Measurements from ENCODE around the gene SPA17. TPM values are rescaled to one million over a fixed set of nuclear protein-coding genes. Genes with fewer than 3 reads are reported as not detected.

SPA17 gene
- total and polyA plus RNA-seq, 7 experiments from 2014 or later, result 1.00 to 2.3 (median 1.1) TPM

GRCh38 chr11:124635932-124636331, 37.8 kb upstream of the SPA17 start:
- Histone ChIP-seq H3K4me1 (ENCODE audit: control insufficient read depth in 2 of 2, insufficient read depth in 2 of 2, low read length in 2 of 2) (no peaks in the 10 kb centered on the region), H3K27me3 (ENCODE audit: control insufficient read depth in 2 of 2, insufficient read depth in 2 of 2, low read length in 2 of 2) (no peaks in the 10 kb centered on the region), H3K9me3 (ENCODE audit: control insufficient read depth in 2 of 3, low read length in 3 of 3) (no peaks in the 10 kb centered on the region), H3K27ac (ENCODE audit: low read depth, low read length) (no peak overlapping the region), H3K4me3 (ENCODE audit: low read length) (no peak overlapping the region), H3K36me3 (ENCODE audit: control insufficient read depth in 2 of 3, insufficient read depth in 3 of 3, low read length in 3 of 3) (peaks cover 5 to 75% (median 8%) of the 10 kb centered on the region in 3 experiments)
- ATAC-seq, result no peak
- Mint-ChIP-seq H3K9me3 (no peaks in the 10 kb centered on the region), H3K36me3 (peaks cover 0 to 30% (median 10%) of the 10 kb centered on the region in 5 donors), H3K27ac (peak overlapping the region in 5 of 9 donors; percentile 12 to 33 (median 15)), H3K4me1 (peaks cover 0 to under 1% (median 0%) of the 10 kb centered on the region in 7 donors), H3K27me3 (no peaks in the 10 kb centered on the region), H3K4me3 (no peak overlapping the region)
- ChIA-PET CTCF (interaction anchor here (0.7 kb wide), 1 partner anchor 40 kb away, joined by 4 read pairs; no protein-coding TSS in a partner anchor), POLR2A (no interaction called here)
- no peak for DNase-seq
- intact Hi-C loops (cut with micrococcal nuclease), result no loop called here

- ATAC-seq (no peak), DNase-seq (no peak)
- H3K36me3 Mint-ChIP-seq, result peaks cover 0 to 18% (median 5%) of the 10 kb centered on the region in 5 donors
- no peak overlapping the region for H3K4me3 ChIP-seq (ENCODE audit: low read length)
- intact Hi-C loops (cut with micrococcal nuclease), result no loop called here
- H3K9me3 Mint-ChIP-seq, result no peaks in the 10 kb centered on the region
- no peak overlapping the region for H3K27ac ChIP-seq (ENCODE audit: low read depth, low read length)
- peaks cover 0 to 4% (median 0%) of the 10 kb centered on the region in 7 donors for H3K4me1 Mint-ChIP-seq
- H3K9me3 ChIP-seq (ENCODE audit: control insufficient read depth in 2 of 3, low read length in 3 of 3), result no peaks in the 10 kb centered on the region
- H3K36me3 ChIP-seq (ENCODE audit: control insufficient read depth in 2 of 3, insufficient read depth in 3 of 3, low read length in 3 of 3), result peaks cover 0 to 55% (median 1%) of the 10 kb centered on the region in 3 experiments
- H3K27me3 ChIP-seq (ENCODE audit: control insufficient read depth in 2 of 2, insufficient read depth in 2 of 2, low read length in 2 of 2), result no peaks in the 10 kb centered on the region
- no peak overlapping the region for H3K4me3 Mint-ChIP-seq
- CTCF ChIA-PET, result no interaction called here
- H3K27me3 Mint-ChIP-seq, result no peaks in the 10 kb centered on the region
- H3K4me1 ChIP-seq (ENCODE audit: control insufficient read depth in 2 of 2, insufficient read depth in 2 of 2, low read length in 2 of 2), result no peaks in the 10 kb centered on the region
- peak overlapping the region in 6 of 9 donors; percentile 17 to 85 (median 43) for H3K27ac Mint-ChIP-seq
- POLR2A ChIA-PET, result interaction anchor here (0.7 to 0.8 kb wide), 2 partner anchors 12 to 1691 kb away, joined by 3 to 4 read pairs; no protein-coding TSS in a partner anchor
Measured at GRCh38 chr11:124638500-124638899, 35.2 kb upstream of the SPA17 start.

- no peaks in the 10 kb centered on the region for H3K27me3 ChIP-seq (ENCODE audit: control insufficient read depth in 2 of 2, insufficient read depth in 2 of 2, low read length in 2 of 2)
- H3K36me3 ChIP-seq (ENCODE audit: control insufficient read depth in 2 of 3, insufficient read depth in 3 of 3, low read length in 3 of 3), result peaks cover 0 to 49% (median 0%) of the 10 kb centered on the region in 3 experiments
- no peak overlapping the region for H3K27ac ChIP-seq (ENCODE audit: low read depth, low read length)
- DNase-seq (no peak), ATAC-seq (no peak)
- CTCF ChIA-PET, result no interaction called here
- H3K9me3 ChIP-seq (ENCODE audit: control insufficient read depth in 2 of 3, low read length in 3 of 3), result no peaks in the 10 kb centered on the region
- Mint-ChIP-seq H3K9me3 (no peaks in the 10 kb centered on the region), H3K36me3 (peaks cover 0 to 17% (median 5%) of the 10 kb centered on the region in 5 donors), H3K4me3 (no peak overlapping the region), H3K27ac (peak overlapping the region in 2 of 9 donors; percentile 33 to 48), H3K27me3 (no peaks in the 10 kb centered on the region), H3K4me1 (peaks cover 0 to 4% (median 0%) of the 10 kb centered on the region in 7 donors)
- H3K4me1 ChIP-seq (ENCODE audit: control insufficient read depth in 2 of 2, insufficient read depth in 2 of 2, low read length in 2 of 2), result no peaks in the 10 kb centered on the region
- intact Hi-C loops (cut with micrococcal nuclease), result no loop called here
- POLR2A ChIA-PET, result interaction anchor here (0.8 to 1.7 kb wide), 2 partner anchors 12 to 16 kb away, joined by 4 to 9 read pairs; partner anchors contain the start of gene TBRG1
- H3K4me3 ChIP-seq (ENCODE audit: low read length), result no peak overlapping the region
Measured at GRCh38 chr11:124639186-124639585, 34.5 kb upstream of the SPA17 start.

GRCh38 chr11:124640666-124641065, 33.0 kb upstream of the SPA17 start:
- Mint-ChIP-seq H3K27ac (peak overlapping the region in 1 of 9 donors; percentile 36), H3K36me3 (peaks cover 0 to 17% (median 5%) of the 10 kb centered on the region in 5 donors), H3K27me3 (no peaks in the 10 kb centered on the region), H3K4me1 (peaks cover 3 to 11% (median 5%) of the 10 kb centered on the region in 7 donors), H3K9me3 (no peaks in the 10 kb centered on the region), H3K4me3 (no peak overlapping the region)
- ChIA-PET CTCF (interaction anchor here (1.0 kb wide), 1 partner anchor 196 kb away, joined by 4 read pairs; no protein-coding TSS in a partner anchor), POLR2A (interaction anchor here (1.0 to 1.7 kb wide), 2 partner anchors 18 to 32 kb away, joined by 3 to 9 read pairs; partner anchors contain the start of gene TBRG1)
- intact Hi-C loops (cut with micrococcal nuclease), result no loop called here
- H3K9me3 ChIP-seq (ENCODE audit: control insufficient read depth in 2 of 3, low read length in 3 of 3), result no peaks in the 10 kb centered on the region
- DNase-seq (no peak), ATAC-seq (no peak)
- no peaks in the 10 kb centered on the region for H3K4me1 ChIP-seq (ENCODE audit: control insufficient read depth in 2 of 2, insufficient read depth in 2 of 2, low read length in 2 of 2)
- H3K36me3 ChIP-seq (ENCODE audit: control insufficient read depth in 2 of 3, insufficient read depth in 3 of 3, low read length in 3 of 3), result peaks cover 0 to 39% (median 0%) of the 10 kb centered on the region in 3 experiments
- no peaks in the 10 kb centered on the region for H3K27me3 ChIP-seq (ENCODE audit: control insufficient read depth in 2 of 2, insufficient read depth in 2 of 2, low read length in 2 of 2)
- no peak overlapping the region for H3K27ac ChIP-seq (ENCODE audit: low read depth, low read length)
- H3K4me3 ChIP-seq (ENCODE audit: low read length), result no peak overlapping the region

- Histone ChIP-seq H3K4me3 (ENCODE audit: low read length) (no peak overlapping the region), H3K36me3 (ENCODE audit: control insufficient read depth in 2 of 3, insufficient read depth in 3 of 3, low read length in 3 of 3) (peaks cover 0 to 20% (median 0%) of the 10 kb centered on the region in 3 experiments), H3K27me3 (ENCODE audit: control insufficient read depth in 2 of 2, insufficient read depth in 2 of 2, low read length in 2 of 2) (no peaks in the 10 kb centered on the region), H3K27ac (ENCODE audit: low read depth, low read length) (no peak overlapping the region), H3K4me1 (ENCODE audit: control insufficient read depth in 2 of 2, insufficient read depth in 2 of 2, low read length in 2 of 2) (no peaks in the 10 kb centered on the region), H3K9me3 (ENCODE audit: control insufficient read depth in 2 of 3, low read length in 3 of 3) (no peaks in the 10 kb centered on the region)
- H3K36me3 Mint-ChIP-seq, result peaks cover 0 to 14% (median 5%) of the 10 kb centered on the region in 5 donors
- H3K4me1 Mint-ChIP-seq, result peaks cover 3 to 11% (median 5%) of the 10 kb centered on the region in 7 donors
- DNase-seq (no peak), ATAC-seq (no peak)
- CTCF ChIA-PET, result interaction anchor here (0.9 to 1.9 kb wide), 5 partner anchors 20 to 194 kb away, joined by 3 to 5 read pairs (median 4); partner anchors contain the start of gene TBRG1
- no peaks in the 10 kb centered on the region for H3K9me3 Mint-ChIP-seq
- POLR2A ChIA-PET, result interaction anchor here (1.4 to 1.5 kb wide), 2 partner anchors 10 to 20 kb away, joined by 4 to 6 read pairs; partner anchors contain the start of gene TBRG1
- H3K4me3 Mint-ChIP-seq, result no peak overlapping the region
- intact Hi-C loops (cut with micrococcal nuclease), result no loop called here
- no peaks in the 10 kb centered on the region for H3K27me3 Mint-ChIP-seq
- peak overlapping the region in 1 of 9 donors; percentile 28 for H3K27ac Mint-ChIP-seq
Measured at GRCh38 chr11:124642628-124643027, 31.1 kb upstream of the SPA17 start.

GRCh38 chr11:124643042-124643604, 30.6 kb upstream of the SPA17 start:
- H3K4me1 ChIP-seq (ENCODE audit: control insufficient read depth in 2 of 2, insufficient read depth in 2 of 2, low read length in 2 of 2), result no peaks in the 10 kb centered on the region
- H3K27ac ChIP-seq (ENCODE audit: low read depth, low read length), result no peak overlapping the region
- H3K9me3 Mint-ChIP-seq, result no peaks in the 10 kb centered on the region
- peaks cover 0 to 20% (median 0%) of the 10 kb centered on the region in 3 experiments for H3K36me3 ChIP-seq (ENCODE audit: control insufficient read depth in 2 of 3, insufficient read depth in 3 of 3, low read length in 3 of 3)
- no peak overlapping the region for H3K4me3 ChIP-seq (ENCODE audit: low read length)
- ATAC-seq (no peak), DNase-seq (no peak)
- POLR2A ChIA-PET, result interaction anchor here (1.4 to 1.5 kb wide), 2 partner anchors 11 to 20 kb away, joined by 4 to 6 read pairs; partner anchors contain the start of gene TBRG1
- intact Hi-C loops (cut with micrococcal nuclease), result no loop called here
- no peaks in the 10 kb centered on the region for H3K9me3 ChIP-seq (ENCODE audit: control insufficient read depth in 2 of 3, low read length in 3 of 3)
- H3K4me1 Mint-ChIP-seq, result peaks cover 3 to 11% (median 5%) of the 10 kb centered on the region in 7 donors
- CTCF ChIA-PET, result interaction anchor here (0.7 to 2.0 kb wide), 13 partner anchors 17 to 1290 kb away, joined by 3 to 8 read pairs (median 4); partner anchors contain the start of gene TBRG1
- no peaks in the 10 kb centered on the region for H3K27me3 ChIP-seq (ENCODE audit: control insufficient read depth in 2 of 2, insufficient read depth in 2 of 2, low read length in 2 of 2)
- H3K36me3 Mint-ChIP-seq, result peaks cover 0 to 14% (median 3%) of the 10 kb centered on the region in 5 donors
- H3K4me3 Mint-ChIP-seq, result no peak overlapping the region
- H3K27me3 Mint-ChIP-seq, result no peaks in the 10 kb centered on the region
- H3K27ac Mint-ChIP-seq, result peak overlapping the region in 1 of 9 donors; percentile 28

Measured in naive thymus-derived CD4-positive, alpha-beta T cell (primary cell).